SK-MEL-5 (cell line): ENCODE data around the gene NPEPL1. TPM values are rescaled to one million over a fixed set of nuclear protein-coding genes. Genes with fewer than 3 reads are reported as not detected.

Experiments
- DNase-seq: peaks from one replicate; pipeline ENCODE4 v3.0.0-alpha.2; 2016; ENCODE audit warnings: low read depth, low spot score
- in situ Hi-C: cut with HindIII; loops from 2 replicates; pipeline ENCODE4 v1.10.0; 2016; ENCODE audit warnings: low sequenced_read_pairs, high pct_unique_total_duplicates, low pct_unique_long_range_greater_than_20kb
- total RNA-seq: library from RNA; depleted of rRNA; stranded (reverse); fragments of >200 nt; shearing (Covaris generic); gene quantifications from 2 replicates; pipeline ENCODE4 v1.2.3, GENCODE V29; 2014

The NPEPL1 gene
- total RNA-seq, 1 experiment from 2014 or later: 3.2 TPM

- DNase-seq: no peak
- in situ Hi-C loops: no loop called here
These were observed 816 bp downstream of the NPEPL1 start for GRCh38 chr20:58693226-58694006.

GRCh38 chr20:58694241-58695083, 1.9 kb downstream of the NPEPL1 start:
- in situ Hi-C loops: no loop called here
- DNase-seq: no peak

GRCh38 chr20:58695084-58695722, 2.6 kb downstream of the NPEPL1 start:
- in situ Hi-C loops: no loop called here
- DNase-seq: no peak

- in situ Hi-C loops: no loop called here
- DNase-seq: no peak
These were observed 3.3 kb downstream of the NPEPL1 start for GRCh38 chr20:58695895-58696375.

- in situ Hi-C loops: no loop called here
- no peak for DNase-seq
These were observed 3.9 kb downstream of the NPEPL1 start for GRCh38 chr20:58696411-58696961.

GRCh38 chr20:58697201-58697866, 4.7 kb downstream of the NPEPL1 start:
- in situ Hi-C loops: no loop called here

GRCh38 chr20:58697867-58698703, 5.5 kb downstream of the NPEPL1 start:
- in situ Hi-C loops: no loop called here
- no peak for DNase-seq

More at GRCh38 chr20:58697201-58697866, 4.7 kb downstream of the NPEPL1 start:
- DNase-seq: no peak

- in situ Hi-C loops: no loop called here
- no peak for DNase-seq
These were observed 6.4 kb downstream of the NPEPL1 start for GRCh38 chr20:58698741-58699622.

GRCh38 chr20:58699623-58700107, 7.1 kb downstream of the NPEPL1 start:
- in situ Hi-C loops: no loop called here
- DNase-seq: no peak

GRCh38 chr20:58700121-58700821, 7.7 kb downstream of the NPEPL1 start:
- in situ Hi-C loops: no loop called here
- DNase-seq: no peak

GRCh38 chr20:58700823-58701222, 8.2 kb downstream of the NPEPL1 start:
- in situ Hi-C loops: no loop called here
- DNase-seq: no peak

- DNase-seq: no peak
- in situ Hi-C loops: no loop called here
These were observed 9.0 kb downstream of the NPEPL1 start for GRCh38 chr20:58701431-58702160.

- no peak for DNase-seq
- in situ Hi-C loops: no loop called here
These were observed 9.5 kb downstream of the NPEPL1 start for GRCh38 chr20:58702161-58702510.

- in situ Hi-C loops: no loop called here
- no peak for DNase-seq
These were observed 10.5 kb downstream of the NPEPL1 start for GRCh38 chr20:58702859-58703648.
